RWPE1 (cell line): ENCODE data around the gene ZNF804B.

Source experiments
- CTCF ChIA-PET: fragments of 350-600 bp; sonication (Branson Sonifier 250); formaldehyde crosslinking; extraction: SDS; loops from one replicate; lab custom pipeline; 2021; lab: Yijun Ruan, JAX
- POLR2A ChIA-PET: fragments of 400-600 bp; formaldehyde crosslinking; extraction: SDS; loops from one replicate; lab custom pipeline; 2020; ENCODE audit warnings: antibody characterized with exemption; ENCODE audit not compliant: low non-redundant PET; lab: Yijun Ruan, JAX
- DNase-seq: peaks from one replicate; pipeline ENCODE4 v3.0.0; 2012; ENCODE audit warnings: low spot score
- H3K27ac ChIP-seq: fragments of 450-650 bp; 2 replicates; pipeline ENCODE4 v1.5.1; 2017
- TF ChIP-seq, protein P1 (sequence below): fragments of 450-650 bp; conservative IDR thresholded peaks from 2 replicates; pipeline ENCODE4 v1.5.1; 2017; ENCODE audit warnings: low read depth, mild to moderate bottlenecking

ZNF804B gene

DNA sequence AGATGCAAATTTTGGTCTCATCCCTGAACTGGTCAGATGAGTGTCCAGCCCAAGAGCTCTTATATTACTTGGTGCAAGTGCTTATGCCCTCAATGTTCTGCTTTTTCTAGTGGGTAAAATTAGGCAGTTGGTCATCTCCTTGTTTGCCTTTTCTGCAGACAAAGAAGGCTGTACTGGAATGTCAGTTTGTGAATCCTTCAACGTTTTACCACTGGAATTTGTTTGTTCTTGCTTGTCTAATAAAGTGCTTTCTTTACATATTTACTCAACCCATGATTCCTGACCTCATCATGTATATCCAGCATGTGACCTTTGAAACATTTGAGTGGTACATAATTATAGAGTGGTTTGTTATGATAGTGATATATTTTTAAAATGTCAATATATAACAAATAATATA, 268.3 kb downstream of the ZNF804B start:
- DNase-seq: no peak
- ChIA-PET CTCF (no interaction called here), POLR2A (no interaction called here)
- TF ChIP-seq, protein P1, sequence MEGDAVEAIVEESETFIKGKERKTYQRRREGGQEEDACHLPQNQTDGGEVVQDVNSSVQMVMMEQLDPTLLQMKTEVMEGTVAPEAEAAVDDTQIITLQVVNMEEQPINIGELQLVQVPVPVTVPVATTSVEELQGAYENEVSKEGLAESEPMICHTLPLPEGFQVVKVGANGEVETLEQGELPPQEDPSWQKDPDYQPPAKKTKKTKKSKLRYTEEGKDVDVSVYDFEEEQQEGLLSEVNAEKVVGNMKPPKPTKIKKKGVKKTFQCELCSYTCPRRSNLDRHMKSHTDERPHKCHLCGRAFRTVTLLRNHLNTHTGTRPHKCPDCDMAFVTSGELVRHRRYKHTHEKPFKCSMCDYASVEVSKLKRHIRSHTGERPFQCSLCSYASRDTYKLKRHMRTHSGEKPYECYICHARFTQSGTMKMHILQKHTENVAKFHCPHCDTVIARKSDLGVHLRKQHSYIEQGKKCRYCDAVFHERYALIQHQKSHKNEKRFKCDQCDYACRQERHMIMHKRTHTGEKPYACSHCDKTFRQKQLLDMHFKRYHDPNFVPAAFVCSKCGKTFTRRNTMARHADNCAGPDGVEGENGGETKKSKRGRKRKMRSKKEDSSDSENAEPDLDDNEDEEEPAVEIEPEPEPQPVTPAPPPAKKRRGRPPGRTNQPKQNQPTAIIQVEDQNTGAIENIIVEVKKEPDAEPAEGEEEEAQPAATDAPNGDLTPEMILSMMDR: no peak
- no peak overlapping the region for H3K27ac ChIP-seq

GRCh38 chr7:89028319-89028718, 268.8 kb downstream of the ZNF804B start:
- ChIA-PET POLR2A (no interaction called here), CTCF (no interaction called here)
- TF ChIP-seq, protein P1: no peak
- no peak overlapping the region for H3K27ac ChIP-seq
- DNase-seq: no peak

DNA sequence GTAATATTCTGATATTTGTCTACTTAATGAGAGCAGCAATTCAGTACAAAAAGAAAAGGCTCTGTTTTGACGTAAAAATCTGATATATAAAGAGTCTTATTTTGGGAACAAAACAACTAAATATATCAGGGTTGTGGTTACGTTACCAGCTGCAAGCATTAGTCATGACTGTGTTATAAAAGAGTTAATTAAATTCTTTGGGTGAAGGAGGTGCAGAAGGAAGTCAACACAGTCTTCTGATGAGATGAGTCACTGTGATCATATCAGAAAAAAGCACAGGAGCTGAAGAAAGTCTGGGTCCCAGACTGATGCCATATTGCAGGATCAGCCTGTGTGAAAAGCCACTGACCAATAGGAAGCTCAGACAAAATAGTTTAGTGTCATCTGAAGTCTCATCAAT, 270.4 kb downstream of the ZNF804B start:
- DNase-seq: peak; percentile 2
- TF ChIP-seq, protein P1: no peak
- ChIA-PET CTCF (no interaction called here), POLR2A (no interaction called here)
- H3K27ac ChIP-seq: no peak overlapping the region

GRCh38 chr7:89041240-89041639, 281.7 kb downstream of the ZNF804B start:
- POLR2A ChIA-PET: no interaction called here

GRCh38 chr7:89042940-89043339, 283.4 kb downstream of the ZNF804B start:
- no peak overlapping the region for H3K27ac ChIP-seq
- POLR2A ChIA-PET: no interaction called here
- TF ChIP-seq, protein P1: no peak
- DNase-seq: no peak
- CTCF ChIA-PET: no interaction called here

More at GRCh38 chr7:89041240-89041639, 281.7 kb downstream of the ZNF804B start:
- CTCF ChIA-PET: no interaction called here
- TF ChIP-seq, protein P1: no peak
- DNase-seq: no peak
- H3K27ac ChIP-seq: no peak overlapping the region

GRCh38 chr7:89049043-89049442, 289.5 kb downstream of the ZNF804B start:
- ChIA-PET CTCF (interaction anchor here (0.7 kb wide), 1 partner anchor 35 kb away, joined by 3 read pairs; no protein-coding TSS in a partner anchor), POLR2A (no interaction called here)
- TF ChIP-seq, protein P1: no peak
- DNase-seq: no peak
- no peak overlapping the region for H3K27ac ChIP-seq
